ENCODE data around the gene BIRC5.

- TF ChIP-seq CTCF (IDR thresholded peaks at IDR 0.05) = no peak
- no peak for TF ChIP-seq POLR2AphosphoS5 (IDR thresholded peaks at IDR 0.05)
These were observed 39.0 kb upstream of the BIRC5 start for GRCh38 chr17:78174870-78175642.
